SJSA1 (cell line): ENCODE measurements around the gene PRR5L. TPM values are rescaled to one million over a fixed set of nuclear protein-coding genes. Genes with fewer than 3 reads are reported as not detected.
A peak's percentile ranks its signal among the peaks of the same experiment; 100 is the strongest.
"Not testable (repeated sequence)": the region's sequence is repeated elsewhere in the genome, so short reads cannot be mapped to it uniquely, and the experiment has no call there.

Experiments used
- DNase-seq, 2 experiments: peaks; one replicate each; pipeline ENCODE4 v3.0.0-alpha.2; 2015 to 2020; ENCODE audit warnings: low spot score in 2 of 2, low read depth in 1 of 2
- H3K27ac ChIP-seq: fragments of 250-450 bp; sonication (Bioruptor Pico); 2 replicates; pipeline ENCODE4 v1.5.1; 2020; ENCODE audit warnings: mild to moderate bottlenecking, moderate library complexity
- H3K27me3 ChIP-seq: fragments of 250-450 bp; sonication (Bioruptor Pico); replicated peaks from 2 replicates; pipeline ENCODE4 v1.5.1; 2020; ENCODE audit warnings: mild to moderate bottlenecking, moderate library complexity
- H3K36me3 ChIP-seq: fragments of 250-450 bp; sonication (Bioruptor Pico); 2 replicates; pipeline ENCODE4 v1.5.1; 2020; ENCODE audit warnings: mild to moderate bottlenecking
- H3K4me1 ChIP-seq: fragments of 250-450 bp; sonication (Bioruptor Pico); replicated peaks from 2 replicates; pipeline ENCODE4 v1.6.1; 2021; ENCODE audit warnings: mild to moderate bottlenecking
- H3K4me3 ChIP-seq: fragments of 250-450 bp; sonication (Bioruptor Pico); 2 replicates; pipeline ENCODE4 v1.5.1; 2020; ENCODE audit warnings: mild to moderate bottlenecking
- H3K9me3 ChIP-seq: fragments of 250-450 bp; sonication (Bioruptor Pico); replicated peaks from 2 replicates; pipeline ENCODE4 v1.5.1; 2020; ENCODE audit warnings: mild to moderate bottlenecking
- total RNA-seq: library from RNA; depleted of rRNA; stranded (reverse); fragments of >200 nt; shearing (Covaris generic); gene quantifications from 2 replicates; pipeline ENCODE4 v1.2.3, GENCODE V29; 2014

PRR5L gene
- total RNA-seq, 1 experiment from 2014 or later = 43.0 TPM

DNA sequence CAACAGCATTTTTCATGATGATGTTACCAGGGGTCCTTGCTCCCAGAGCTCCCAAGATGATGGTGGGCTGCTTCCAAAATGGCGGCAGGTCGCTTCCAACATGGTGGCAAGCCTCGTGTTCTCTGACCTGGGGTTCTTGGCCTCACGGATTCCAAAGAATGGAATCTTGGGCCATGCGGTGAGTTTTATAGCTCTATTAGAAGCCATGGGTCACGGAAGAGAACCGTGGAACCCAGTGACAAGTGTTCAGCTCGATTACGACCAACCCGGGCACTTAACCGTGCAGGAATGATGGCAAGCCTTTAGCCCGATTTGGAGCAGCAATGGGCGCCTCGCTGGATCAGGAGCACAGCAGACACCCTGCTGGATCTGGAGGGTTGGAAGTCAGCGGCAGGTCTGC is 28.9 kb downstream of the PRR5L start:
- peaks cover 12% of the 10 kb centered on the region for H3K4me1 ChIP-seq
- not testable (repeated sequence) for H3K9me3 ChIP-seq, H3K27ac ChIP-seq, H3K36me3 ChIP-seq, H3K4me3 ChIP-seq, H3K27me3 ChIP-seq
- DNase-seq = peak in 1 of 2 experiments; percentile 11

DNA sequence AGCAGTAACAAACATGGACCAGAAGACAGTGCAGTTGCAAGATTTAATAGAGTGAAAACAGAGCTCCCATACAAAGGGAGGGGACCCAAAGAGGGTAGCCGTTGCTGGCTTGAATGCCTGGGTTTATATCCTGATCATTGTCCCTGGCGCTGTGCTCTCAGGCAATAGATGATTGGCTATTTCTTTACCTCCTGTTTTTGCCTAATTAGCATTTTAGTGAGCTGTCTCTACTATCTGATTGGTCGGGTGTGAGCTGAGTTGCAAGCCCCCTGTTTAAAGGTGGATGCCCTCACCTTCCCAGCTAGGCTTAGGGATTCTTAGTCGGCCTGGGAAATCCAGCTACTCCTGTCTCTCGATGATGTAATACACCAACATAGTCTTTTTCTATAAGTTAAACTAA is 29.3 kb downstream of the PRR5L start:
- H3K27ac ChIP-seq, H3K36me3 ChIP-seq, H3K9me3 ChIP-seq, H3K27me3 ChIP-seq, DNase-seq, H3K4me3 ChIP-seq: not testable (repeated sequence)
- H3K4me1 ChIP-seq = peaks cover 12% of the 10 kb centered on the region

DNA sequence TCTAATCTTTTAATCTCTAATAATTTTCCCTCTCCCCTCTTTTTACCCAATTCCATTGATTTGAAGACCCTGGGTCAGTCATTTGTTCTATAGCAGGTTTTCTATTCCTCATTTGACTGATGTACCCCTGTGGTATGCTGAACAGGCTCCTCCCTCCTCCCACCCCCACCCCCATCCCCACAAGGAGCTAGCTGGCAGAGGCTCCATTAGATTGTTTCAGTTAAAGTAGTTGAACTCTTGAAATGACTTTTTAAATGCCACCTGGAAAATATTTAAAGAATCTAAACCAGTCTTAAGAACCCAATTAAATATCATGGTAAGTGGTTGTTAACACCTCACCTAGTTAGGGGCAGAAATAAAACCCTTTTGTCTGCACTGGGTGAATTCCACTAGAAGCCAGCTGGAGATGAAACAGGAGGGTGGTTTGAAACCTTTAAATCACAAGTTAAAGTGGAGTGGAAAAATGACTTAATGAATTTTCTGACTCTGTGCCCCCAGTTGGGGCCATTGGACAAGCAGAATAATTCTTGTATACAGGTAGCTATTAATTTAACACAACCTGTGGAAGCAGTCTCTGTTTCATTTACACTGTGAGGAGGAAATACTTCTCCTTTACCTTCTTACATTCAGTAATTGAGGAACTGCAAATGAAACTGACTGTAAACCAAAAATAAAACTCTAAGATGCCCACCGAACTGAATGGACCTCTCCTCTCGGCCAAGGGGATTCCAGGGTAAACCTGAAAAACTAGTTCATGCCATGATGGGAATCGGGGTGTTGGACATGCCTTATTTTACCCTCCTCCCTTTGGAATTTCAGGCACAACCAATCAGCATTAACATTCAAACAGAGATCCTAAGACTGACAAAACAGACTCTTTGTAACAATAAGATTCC is 30.7 kb downstream of the PRR5L start:
- Histone ChIP-seq H3K27ac (no peak overlapping the region), H3K27me3 (no peaks in the 10 kb centered on the region), H3K9me3 (no peaks in the 10 kb centered on the region), H3K36me3 (no peaks in the 10 kb centered on the region), H3K4me3 (no peak overlapping the region), H3K4me1 (peaks cover 12% of the 10 kb centered on the region)
- no peak for DNase-seq

DNA sequence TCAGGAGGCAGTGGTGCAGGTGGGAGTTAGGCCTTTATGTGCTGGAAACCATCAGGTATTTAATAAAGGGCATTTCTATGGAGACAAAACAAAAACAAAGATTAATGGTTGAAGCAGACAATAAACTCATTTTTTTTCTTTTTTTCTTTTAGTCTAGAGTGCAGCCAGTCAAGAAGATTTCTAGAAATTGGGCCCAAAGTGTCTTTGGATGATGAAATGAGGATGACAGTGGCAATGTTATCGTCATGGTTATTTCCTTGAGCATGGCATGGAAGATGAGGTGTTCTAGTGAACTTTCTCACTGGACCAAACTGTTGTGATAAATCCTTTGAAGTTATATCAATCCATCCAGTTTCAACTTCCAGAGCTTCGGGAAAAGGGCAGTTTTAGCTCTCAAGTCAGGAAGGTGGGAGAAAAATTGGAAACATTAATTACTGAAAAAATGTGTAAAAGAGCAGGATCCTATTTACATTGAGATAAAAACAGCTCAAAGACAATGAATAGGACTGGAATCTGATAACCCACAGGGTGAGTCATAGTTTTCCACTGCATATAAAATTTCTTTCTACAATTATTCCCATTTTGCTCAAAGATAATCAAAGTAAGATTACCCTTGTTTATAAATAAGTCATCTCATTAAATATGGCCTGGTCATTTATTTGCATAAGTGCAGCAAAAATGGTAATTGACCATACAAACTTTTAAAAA is 33.0 kb downstream of the PRR5L start:
- H3K27me3 ChIP-seq = no peaks in the 10 kb centered on the region
- DNase-seq = no peak
- H3K9me3 ChIP-seq = no peaks in the 10 kb centered on the region
- no peak overlapping the region for H3K4me3 ChIP-seq
- H3K27ac ChIP-seq = no peak overlapping the region
- H3K36me3 ChIP-seq = no peaks in the 10 kb centered on the region
- peaks cover 18% of the 10 kb centered on the region for H3K4me1 ChIP-seq

DNA sequence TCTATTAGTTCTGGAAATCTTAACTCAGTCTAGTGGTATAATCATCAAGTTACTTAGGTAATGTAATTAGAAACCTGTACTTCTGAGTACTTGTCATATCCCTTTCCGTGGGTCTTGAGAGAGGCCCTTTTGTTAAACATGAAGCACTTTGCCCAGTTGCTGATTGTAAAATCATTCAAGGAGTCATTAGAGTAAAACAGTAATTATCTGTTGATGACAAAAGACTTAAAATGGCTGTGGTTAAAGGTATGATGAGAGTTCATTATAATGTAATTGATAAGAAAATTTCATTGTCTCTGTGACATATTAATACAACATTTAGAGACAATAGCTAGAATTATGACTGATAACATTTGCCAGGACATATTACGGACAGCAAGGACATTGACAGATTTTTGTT is 34.3 kb downstream of the PRR5L start:
- Histone ChIP-seq H3K27ac (no peak overlapping the region), H3K27me3 (no peaks in the 10 kb centered on the region), H3K36me3 (no peaks in the 10 kb centered on the region), H3K4me3 (no peak overlapping the region), H3K9me3 (no peaks in the 10 kb centered on the region), H3K4me1 (peaks cover 31% of the 10 kb centered on the region)
- DNase-seq = no peak

DNA sequence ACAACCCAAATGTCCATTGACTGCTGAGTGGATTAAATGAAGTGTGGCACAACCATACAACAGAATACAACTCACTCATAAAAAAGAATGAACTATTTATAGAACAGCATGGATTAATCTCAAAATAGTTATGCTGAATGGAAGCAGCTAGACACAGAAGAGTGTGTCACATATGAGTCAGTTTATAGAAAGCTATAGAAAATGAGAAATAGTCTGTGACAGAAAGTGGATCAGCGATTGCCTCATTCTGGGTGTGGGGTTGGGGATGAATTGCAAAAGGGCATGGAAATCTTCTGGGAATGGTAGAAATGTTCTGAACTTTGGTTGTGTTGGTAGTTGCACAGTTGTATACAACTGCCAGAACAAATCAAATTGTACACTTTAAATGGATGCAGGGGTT is 37.4 kb downstream of the PRR5L start:
- Histone ChIP-seq H3K36me3 (no peaks in the 10 kb centered on the region), H3K4me3 (no peak overlapping the region), H3K27ac (no peak overlapping the region), H3K9me3 (no peaks in the 10 kb centered on the region), H3K27me3 (no peaks in the 10 kb centered on the region), H3K4me1 (peaks cover 36% of the 10 kb centered on the region)
- no peak for DNase-seq

DNA sequence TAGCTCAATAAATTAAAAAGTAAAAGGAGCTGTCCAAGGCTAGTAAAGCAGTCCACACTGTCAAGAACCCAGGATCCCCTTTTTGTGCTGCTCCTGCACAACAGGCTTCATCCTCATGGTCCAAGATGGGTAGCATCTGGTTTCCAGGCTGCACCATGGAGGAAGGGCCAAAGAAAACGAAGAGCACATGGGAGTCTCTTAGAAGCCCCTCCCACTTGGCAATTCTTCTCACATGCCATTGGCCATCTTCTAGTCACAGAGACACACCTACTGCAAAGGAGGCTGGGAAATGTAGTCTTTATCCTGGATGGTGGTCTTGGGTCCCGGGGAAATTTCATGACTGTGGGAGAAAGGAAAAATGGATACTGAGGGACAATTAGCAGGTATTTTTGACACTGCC is 37.8 kb downstream of the PRR5L start:
- peaks cover 33% of the 10 kb centered on the region for H3K4me1 ChIP-seq
- H3K27me3 ChIP-seq = no peaks in the 10 kb centered on the region
- H3K4me3 ChIP-seq = no peak overlapping the region
- H3K9me3 ChIP-seq = no peaks in the 10 kb centered on the region
- DNase-seq = no peak
- no peaks in the 10 kb centered on the region for H3K36me3 ChIP-seq
- H3K27ac ChIP-seq = no peak overlapping the region

DNA sequence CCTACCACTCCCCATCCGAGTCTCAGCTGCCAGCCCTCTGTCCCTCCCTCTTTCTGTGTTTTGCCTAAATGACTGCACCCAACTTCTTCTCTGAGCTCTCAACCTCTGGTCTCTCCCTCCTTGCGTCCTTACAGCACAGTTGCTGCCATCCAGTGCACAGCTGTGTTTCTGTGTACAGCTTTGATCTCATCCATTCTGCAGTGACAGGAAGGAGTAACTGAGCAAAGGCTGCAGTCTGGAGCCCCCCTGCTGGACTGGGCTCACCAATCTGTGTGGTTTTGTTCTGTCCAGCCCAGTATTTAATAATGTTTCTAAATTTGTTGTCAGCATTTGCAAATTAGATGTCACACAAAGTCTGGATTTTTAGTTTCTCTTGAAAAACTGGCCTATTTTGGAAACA is 43.8 kb downstream of the PRR5L start:
- Histone ChIP-seq H3K9me3 (no peaks in the 10 kb centered on the region), H3K4me3 (no peak overlapping the region), H3K36me3 (no peaks in the 10 kb centered on the region), H3K27me3 (no peaks in the 10 kb centered on the region), H3K4me1 (peaks cover 18% of the 10 kb centered on the region), H3K27ac (no peak overlapping the region)
- DNase-seq = no peak

DNA sequence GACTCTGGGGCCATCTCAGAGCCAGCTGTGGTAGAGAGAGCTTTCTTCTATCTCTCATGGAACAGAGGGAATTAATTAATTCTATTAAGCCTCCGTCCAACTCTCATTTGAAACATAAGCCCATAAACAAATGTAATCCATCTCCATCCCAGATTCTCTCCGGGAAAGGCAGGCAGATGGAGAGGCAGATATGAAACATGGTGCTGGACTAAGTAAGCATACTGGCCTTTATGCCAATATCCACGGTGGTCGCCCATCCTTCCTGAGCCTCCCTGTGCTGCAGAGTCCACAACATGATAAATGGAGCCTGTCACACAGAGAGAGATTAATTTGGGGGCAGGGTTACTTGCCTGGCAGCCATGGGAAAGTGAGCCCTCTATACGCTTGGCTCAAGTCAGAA is 44.8 kb downstream of the PRR5L start:
- Histone ChIP-seq H3K27me3 (no peaks in the 10 kb centered on the region), H3K9me3 (no peaks in the 10 kb centered on the region), H3K4me3 (no peak overlapping the region), H3K4me1 (peaks cover 8% of the 10 kb centered on the region), H3K27ac (no peak overlapping the region), H3K36me3 (no peaks in the 10 kb centered on the region)
- no peak for DNase-seq

DNA sequence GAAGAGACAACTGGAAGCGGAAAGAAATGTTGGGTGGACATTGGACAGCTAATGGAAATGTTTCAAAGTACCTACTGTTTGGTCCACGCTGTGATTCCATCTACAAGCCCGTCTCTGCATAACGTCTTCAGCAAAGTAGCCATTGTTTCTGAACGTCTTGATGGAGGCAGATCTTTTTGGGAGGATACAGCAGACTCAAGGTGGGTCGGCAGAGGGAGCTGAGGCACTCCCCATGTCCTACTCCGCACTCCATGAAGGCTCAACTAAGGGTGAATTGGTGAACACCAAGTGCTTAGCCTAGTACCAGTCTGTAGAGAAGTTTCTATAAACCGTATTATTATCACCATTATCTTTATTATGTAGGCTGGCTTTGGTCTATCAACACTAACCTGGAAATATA is 45.8 kb downstream of the PRR5L start:
- no peak overlapping the region for H3K4me3 ChIP-seq
- H3K36me3 ChIP-seq = no peaks in the 10 kb centered on the region
- no peaks in the 10 kb centered on the region for H3K9me3 ChIP-seq
- H3K27ac ChIP-seq = no peak overlapping the region
- DNase-seq = no peak
- 0 out of 2 replicates have a peak, but pooled peaks cover 7% of the 10 kb centered on the region for H3K4me1 ChIP-seq
- no peaks in the 10 kb centered on the region for H3K27me3 ChIP-seq

DNA sequence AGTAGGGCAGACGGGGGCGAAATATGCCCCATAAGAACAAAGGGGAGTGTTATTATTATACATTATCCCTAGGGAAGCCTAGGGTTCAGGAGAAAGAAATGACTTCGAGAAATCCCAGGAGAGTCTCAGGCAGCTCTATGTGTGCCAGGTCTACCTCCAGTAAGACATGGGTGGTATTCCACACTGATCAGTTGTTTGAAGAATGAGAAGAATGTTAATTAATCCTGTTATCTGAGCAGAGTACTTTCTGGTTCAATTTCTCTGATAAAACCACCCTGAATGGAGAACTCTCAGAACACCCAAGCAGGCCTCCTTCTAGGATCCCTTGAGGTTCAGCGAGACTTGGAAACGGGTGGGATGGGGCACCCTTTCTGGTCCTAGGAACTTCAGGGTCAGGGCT is 46.2 kb downstream of the PRR5L start:
- Histone ChIP-seq H3K4me1 (0 out of 2 replicates have a peak, but pooled peaks cover 7% of the 10 kb centered on the region), H3K4me3 (no peak overlapping the region), H3K9me3 (no peaks in the 10 kb centered on the region), H3K27ac (no peak overlapping the region), H3K36me3 (no peaks in the 10 kb centered on the region), H3K27me3 (no peaks in the 10 kb centered on the region)
- DNase-seq = no peak

DNA sequence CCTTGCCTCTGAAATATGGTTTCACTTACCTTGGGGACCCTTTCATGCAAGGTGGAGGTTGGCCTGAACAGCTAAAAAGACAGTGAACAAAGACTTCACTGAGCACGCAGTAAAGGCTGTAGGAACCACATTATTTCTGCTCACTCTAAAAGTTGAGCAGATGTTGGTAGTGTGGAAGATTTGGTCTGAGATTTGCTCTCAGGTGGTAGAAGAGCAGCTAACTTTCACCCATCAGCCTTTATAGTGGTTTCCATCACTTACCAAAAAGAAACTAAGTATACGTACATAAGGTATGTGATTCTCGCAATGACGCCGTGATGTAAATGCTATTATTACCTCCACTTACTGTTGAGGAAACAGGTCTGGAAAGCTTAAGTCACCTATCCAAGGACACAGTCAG is 47.3 kb downstream of the PRR5L start:
- no peak overlapping the region for H3K27ac ChIP-seq
- DNase-seq = no peak
- H3K4me3 ChIP-seq = no peak overlapping the region
- H3K4me1 ChIP-seq = 0 out of 2 replicates have a peak, but pooled peaks cover 7% of the 10 kb centered on the region
- no peaks in the 10 kb centered on the region for H3K27me3 ChIP-seq
- no peaks in the 10 kb centered on the region for H3K36me3 ChIP-seq
- no peaks in the 10 kb centered on the region for H3K9me3 ChIP-seq

DNA sequence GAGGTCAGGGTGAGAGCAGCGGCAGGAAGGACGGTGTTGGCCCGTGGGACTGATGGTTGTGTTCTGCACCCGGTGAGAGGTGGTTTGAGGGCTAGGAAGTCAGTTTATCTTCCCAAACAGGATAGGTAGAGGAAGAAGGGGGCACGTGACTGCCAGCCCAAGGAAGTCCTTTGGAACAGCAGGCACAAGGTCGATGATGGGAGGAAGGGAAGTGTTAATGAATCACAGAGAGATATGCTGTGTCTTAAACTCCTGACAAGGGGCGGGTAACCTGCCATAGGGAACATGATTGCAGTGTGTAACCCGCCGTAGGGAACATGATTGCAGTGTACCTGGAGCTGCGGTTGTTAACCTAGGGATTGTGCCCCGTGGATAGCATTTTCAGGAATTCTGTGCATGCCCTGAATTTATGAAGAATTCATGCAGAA is 49.0 kb downstream of the PRR5L start:
- H3K9me3 ChIP-seq = no peaks in the 10 kb centered on the region
- H3K36me3 ChIP-seq = no peaks in the 10 kb centered on the region
- H3K27ac ChIP-seq = no peak overlapping the region
- DNase-seq = no peak
- no peak overlapping the region for H3K4me3 ChIP-seq
- H3K27me3 ChIP-seq = no peaks in the 10 kb centered on the region
- H3K4me1 ChIP-seq = 0 out of 2 replicates have a peak, but pooled peaks cover 7% of the 10 kb centered on the region

DNA sequence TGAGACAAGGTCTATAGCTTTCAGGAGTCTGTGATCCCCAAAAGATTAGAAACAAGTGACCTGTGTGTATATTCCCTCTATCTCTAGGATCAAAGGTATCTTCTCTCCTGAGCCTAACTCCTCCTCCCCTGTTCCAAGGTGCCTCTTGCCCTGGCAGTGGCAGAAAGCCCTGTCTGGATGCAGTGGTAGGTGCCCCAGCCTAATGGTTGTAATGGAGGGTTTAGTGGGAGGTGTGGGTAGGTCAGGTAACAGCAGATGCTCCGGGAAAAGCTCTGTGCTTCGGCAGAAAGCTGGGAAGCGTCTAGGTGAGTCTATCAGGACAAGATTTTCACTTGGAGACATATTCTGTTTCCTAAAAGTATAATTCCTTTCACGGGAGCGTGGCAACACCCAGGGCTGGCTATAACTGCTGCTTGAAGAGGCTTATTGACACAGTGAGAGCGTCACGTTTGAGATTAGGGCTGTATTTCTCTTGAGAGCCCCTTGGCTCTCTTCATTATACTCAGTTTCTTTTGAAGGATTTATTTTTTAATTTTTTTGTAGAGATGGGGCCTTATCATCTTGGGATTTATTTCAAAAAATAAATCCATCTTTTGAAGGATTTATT is 49.5 kb downstream of the PRR5L start:
- no peaks in the 10 kb centered on the region for H3K9me3 ChIP-seq
- no peak overlapping the region for H3K4me3 ChIP-seq
- no peak overlapping the region for H3K27ac ChIP-seq
- no peaks in the 10 kb centered on the region for H3K36me3 ChIP-seq
- no peak for DNase-seq
- H3K4me1 ChIP-seq = 0 out of 2 replicates have a peak, but pooled peaks cover 7% of the 10 kb centered on the region
- no peaks in the 10 kb centered on the region for H3K27me3 ChIP-seq
